NK-92 (cell line): ENCODE measurements around the gene ANKS6.
"Not testable (repeated sequence)": the region's sequence is repeated elsewhere in the genome, so short reads cannot be mapped to it uniquely, and the experiment has no call there.

ENCODE experiments used
- DNase-seq: peaks from one replicate; lab custom pipeline; 2025; ENCODE audit not compliant: unreplicated experiment; lab: John Stamatoyannopoulos, UW

Gene ANKS6

GRCh38 chr9:98707166-98708102 lies 88.9 kb downstream of the ANKS6 start:
- no peak for DNase-seq

DNA sequence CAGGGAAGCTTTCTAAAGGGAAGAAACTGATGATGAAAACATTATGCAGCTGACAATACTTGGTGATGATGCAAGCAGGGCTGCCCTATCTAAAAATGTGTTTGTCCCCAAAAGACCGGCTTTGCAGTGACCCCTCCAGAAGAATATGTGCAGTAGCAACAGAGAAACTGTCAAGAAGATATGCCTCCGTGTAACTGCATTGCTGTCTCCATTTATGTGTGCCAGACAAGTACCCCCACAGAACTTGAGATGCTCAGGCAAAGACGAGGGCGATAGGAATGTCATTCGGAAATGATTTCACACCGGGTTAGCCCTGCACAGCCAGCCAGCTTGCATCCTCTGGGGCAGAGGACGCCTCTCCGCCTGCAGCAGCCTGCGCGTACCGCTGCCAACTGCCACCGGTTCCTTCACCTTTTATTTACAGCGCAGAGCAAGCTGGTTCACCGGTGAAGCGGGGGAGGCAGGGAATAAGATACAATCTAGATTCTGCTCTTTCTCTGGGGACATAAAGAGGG lies 89.6 kb downstream of the ANKS6 start:
- no peak for DNase-seq

GRCh38 chr9:98702835-98703380 lies 93.4 kb downstream of the ANKS6 start:
- DNase-seq: no peak

GRCh38 chr9:98702340-98702739 lies 94.0 kb downstream of the ANKS6 start:
- DNase-seq: no peak

DNA sequence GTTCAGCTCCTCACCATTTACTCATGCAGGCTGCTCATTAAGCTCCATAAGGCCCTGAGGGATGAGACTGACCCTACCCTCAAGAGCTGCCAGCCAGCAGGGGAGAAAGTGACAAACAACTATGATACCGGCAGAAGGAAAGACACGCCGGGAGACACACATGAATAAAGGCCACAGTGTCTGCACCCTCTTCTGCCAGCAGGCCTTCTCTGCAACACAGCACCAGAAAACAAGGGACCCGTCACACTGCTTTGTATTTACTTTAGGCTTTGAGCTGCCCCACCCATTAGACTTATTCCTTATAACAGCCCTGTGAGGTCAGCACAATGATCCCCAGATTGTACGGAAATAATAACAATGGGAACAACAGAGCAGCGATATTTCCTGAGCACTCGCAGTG lies 94.8 kb downstream of the ANKS6 start:
- DNase-seq: no peak

GRCh38 chr9:98700801-98701200 lies 95.6 kb downstream of the ANKS6 start:
- no peak for DNase-seq

DNA sequence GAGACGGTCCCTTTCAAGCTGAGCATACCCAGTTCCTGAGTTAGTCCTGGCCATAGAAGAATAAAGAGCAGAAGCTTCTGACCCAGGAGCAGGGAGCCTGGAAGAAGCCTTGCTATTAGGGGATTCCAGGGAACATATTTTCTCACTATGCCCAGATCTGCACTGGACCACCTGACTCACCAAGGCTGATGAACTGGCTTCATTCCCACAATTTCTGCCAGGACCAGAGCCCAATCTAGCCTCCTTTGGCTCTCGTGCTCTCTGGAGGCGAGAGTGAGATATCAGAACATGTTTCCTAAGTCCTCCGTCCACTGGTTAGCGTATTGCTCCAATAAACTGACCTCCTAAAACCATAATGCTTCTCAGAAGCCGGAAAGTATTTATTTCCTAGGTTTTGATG lies 97.5 kb downstream of the ANKS6 start:
- no peak for DNase-seq

DNA sequence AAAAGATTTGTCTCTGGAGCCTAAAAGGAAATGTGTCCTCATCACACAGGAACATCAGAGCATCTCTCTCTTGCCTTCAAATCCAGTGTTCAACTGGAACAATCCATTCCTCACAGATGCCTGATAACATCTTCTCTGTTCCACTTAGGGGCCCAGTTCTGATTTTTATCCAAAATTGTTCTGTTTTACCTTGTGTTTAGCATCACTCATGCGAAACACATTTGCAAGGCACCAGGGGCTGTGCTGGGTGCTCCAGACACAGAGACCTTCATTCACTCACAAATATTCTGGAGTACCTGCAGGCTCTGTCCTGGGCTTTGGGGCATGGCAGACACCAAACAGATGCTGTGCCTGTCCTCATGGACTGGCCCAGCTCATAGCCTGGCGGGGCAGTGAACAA lies 101.4 kb downstream of the ANKS6 start:
- DNase-seq: no peak

DNA sequence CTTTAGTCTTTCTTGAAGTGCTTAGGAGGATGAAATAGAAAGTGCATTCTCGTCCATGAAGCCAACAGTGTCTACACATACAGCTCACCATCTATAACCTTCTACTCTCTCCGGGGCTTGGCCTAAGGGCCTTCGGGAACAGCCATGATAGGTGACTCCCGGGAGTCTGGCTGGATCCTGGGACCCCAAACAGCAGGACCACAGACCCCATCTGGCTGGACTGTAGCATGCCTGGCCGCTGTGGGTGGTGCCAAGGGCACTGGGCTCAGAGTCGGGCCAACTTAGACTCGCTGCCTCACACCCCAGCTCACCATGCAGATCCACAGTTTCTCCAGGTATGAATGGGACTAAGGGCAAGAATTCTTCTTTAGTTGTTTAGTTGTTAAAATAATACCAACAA lies 104.0 kb downstream of the ANKS6 start:
- no peak for DNase-seq

DNA sequence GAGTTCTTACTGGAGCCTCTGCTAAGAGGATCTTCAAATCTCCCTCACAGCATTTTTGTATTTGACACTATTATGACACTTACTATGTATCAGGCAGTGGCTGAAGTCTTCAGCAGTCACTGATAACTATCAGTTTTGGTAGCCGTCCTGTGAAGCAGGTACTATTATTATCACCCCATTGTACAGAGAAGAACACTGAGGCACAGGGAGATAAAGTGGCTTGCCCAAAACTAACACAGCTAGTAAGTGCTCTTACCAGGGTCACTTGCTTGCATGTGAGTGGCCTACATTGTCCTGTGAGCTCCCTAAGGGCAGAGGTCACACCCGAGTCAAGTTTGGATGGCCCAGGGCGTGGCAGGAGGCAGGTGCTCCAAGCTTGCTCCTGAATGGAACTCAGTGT lies 104.5 kb downstream of the ANKS6 start:
- no peak for DNase-seq

- no peak for DNase-seq
Measured at GRCh38 chr9:98690686-98691085, 105.7 kb downstream of the ANKS6 start.

DNA sequence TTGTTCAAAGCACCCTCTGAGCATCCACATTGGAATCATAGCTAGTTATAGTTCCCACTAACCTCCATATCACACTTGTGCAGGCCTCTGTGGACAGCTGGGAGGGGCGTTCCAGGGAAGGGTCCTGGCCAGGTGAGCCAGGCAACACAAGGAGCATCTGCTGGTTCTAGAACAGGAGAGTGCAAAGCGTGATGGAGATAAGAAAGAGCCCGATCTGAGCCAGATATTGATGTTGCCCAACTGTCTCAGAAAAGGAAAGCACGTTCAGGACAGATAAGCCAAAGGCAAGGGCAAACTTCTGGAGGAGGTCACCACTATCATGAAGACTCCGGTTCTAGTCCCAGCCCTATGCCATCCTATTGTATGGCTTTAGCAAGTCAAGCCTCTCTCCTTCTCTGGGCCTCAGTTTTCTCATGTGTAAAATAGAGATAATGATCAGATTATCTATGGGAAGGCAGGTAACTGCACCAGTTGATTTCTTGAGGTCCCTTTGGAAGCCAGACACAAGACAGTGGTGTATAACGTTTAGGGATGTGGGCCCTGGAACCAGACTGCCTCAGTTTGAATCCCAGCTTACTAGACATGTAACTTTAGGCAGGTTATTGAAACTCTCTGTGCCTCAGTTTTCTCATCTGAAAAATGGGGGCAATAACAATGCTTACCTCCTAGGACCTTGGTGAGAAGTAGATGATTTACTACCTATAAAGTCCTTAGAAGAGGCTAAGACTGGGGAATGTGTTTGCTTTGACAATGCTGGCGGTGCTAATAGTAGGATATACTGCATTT lies 107.5 kb downstream of the ANKS6 start:
- no peak for DNase-seq

- DNase-seq: no peak
Measured at GRCh38 chr9:98687911-98688310, 108.4 kb downstream of the ANKS6 start.

DNA sequence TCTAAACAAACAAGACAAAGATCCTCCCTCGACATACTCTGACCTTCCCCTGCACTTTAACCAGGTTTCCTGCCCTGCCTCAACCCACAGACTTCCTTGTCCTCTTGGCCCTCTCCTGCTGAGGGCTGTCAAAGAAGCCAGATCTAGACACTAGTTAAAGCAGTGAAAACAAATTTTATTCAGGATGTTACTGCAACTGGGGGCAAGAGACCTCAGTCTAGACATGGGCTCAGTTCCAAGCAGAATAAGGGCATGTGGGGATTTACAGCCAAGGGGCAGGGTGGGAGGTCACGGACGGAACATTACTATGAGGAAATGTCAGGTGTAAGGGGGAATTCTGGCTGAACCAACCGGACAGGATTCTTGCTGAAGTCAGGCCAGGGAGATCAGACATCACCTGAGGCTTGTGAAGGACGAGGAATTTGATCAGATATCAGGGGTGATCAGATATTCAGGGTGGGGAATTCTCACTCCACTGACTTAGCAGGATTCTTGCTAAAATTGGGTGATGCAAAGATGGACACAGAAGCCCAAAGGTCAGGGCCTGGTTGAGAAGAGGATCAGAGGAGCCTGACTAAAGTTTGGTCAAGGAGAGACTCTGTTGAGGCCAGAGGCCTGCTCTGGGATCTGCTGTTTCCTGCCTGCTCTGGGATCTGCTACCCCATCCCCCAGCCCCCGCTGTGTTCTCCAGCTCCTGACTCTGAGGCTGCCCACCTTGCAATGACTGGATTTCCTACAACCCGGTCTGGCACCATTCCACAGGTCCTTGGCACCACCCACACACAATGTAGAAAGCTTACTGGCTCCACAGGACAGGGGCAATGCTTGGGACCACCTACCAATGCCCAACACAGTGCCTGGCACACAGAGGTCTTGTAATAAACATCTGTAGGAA lies 109.1 kb downstream of the ANKS6 start:
- DNase-seq: no peak

GRCh38 chr9:98684816-98685215 lies 111.5 kb downstream of the ANKS6 start:
- not testable (repeated sequence) for DNase-seq
